IMR-90 (cell line): ENCODE results near the gene TRAPPC4. TPM values are rescaled to one million over a fixed set of nuclear protein-coding genes. Genes with fewer than 3 reads are reported as not detected.

Source experiments
- ATAC-seq: fragments of 200-7000 bp; cut with Tn5 transposase; 2 replicates; pipeline ENCODE4 v1.9.1; 2020; ENCODE audit warnings: low read depth, mild to moderate bottlenecking, moderate library complexity
- BruUV-seq: library from RNA; stranded (reverse); fragments of 400-500 nt; replicated peaks from 2 replicates; lab custom pipeline; 2021; lab: Mats Ljungman, UMichigan
- CTCF ChIA-PET: fragments of 300-600 bp; formaldehyde crosslinking; extraction: SDS; loops from one replicate; lab custom pipeline; 2021; ENCODE audit warnings: antibody characterized with exemption; lab: Yijun Ruan, JAX
- POLR2A ChIA-PET: fragments of 300-600 bp; sonication (Branson Sonifier 250); formaldehyde crosslinking; loops from one replicate; lab custom pipeline; 2022; ENCODE audit warnings: antibody characterized with exemption; ENCODE audit not compliant: unreplicated experiment; lab: Charles Lee
- DNase-seq: peaks from one replicate; pipeline ENCODE4 v3.0.0; 2013
- H2AFZ ChIP-seq: replicated peaks from 2 replicates; pipeline ENCODE3; 2013; ENCODE audit warnings: low read length, mild to moderate bottlenecking; ENCODE audit not compliant: poor library complexity
- H2AK5ac ChIP-seq: 2 replicates; pipeline ENCODE4 v1.6.1; 2013; ENCODE audit warnings: low read depth, low read length, inconsistent platforms
- H2AK9ac ChIP-seq: replicated peaks from 2 replicates; pipeline ENCODE3; 2013; ENCODE audit warnings: mild to moderate bottlenecking, low read depth, low read length, moderate library complexity; ENCODE audit not compliant: poor library complexity
- H2BK120ac ChIP-seq: 2 replicates; pipeline ENCODE4 v1.6.1; 2013; ENCODE audit warnings: low read depth, low read length, inconsistent platforms
- H2BK15ac ChIP-seq: 3 replicates; pipeline ENCODE4 v1.6.1; 2013; ENCODE audit warnings: low read depth, low read length, inconsistent platforms
- H2BK20ac ChIP-seq: 2 replicates; pipeline ENCODE4 v1.6.1; 2013; ENCODE audit warnings: low read depth, mild to moderate bottlenecking, inconsistent platforms, low read length, moderate library complexity
- H2BK5ac ChIP-seq: 2 replicates; pipeline ENCODE4 v1.6.1; 2013; ENCODE audit warnings: mild to moderate bottlenecking, low read depth, low read length, inconsistent platforms; ENCODE audit not compliant: poor library complexity, severe bottlenecking
- H3K14ac ChIP-seq: replicated peaks from 2 replicates; pipeline ENCODE4 v1.6.1; 2013; ENCODE audit warnings: low read depth, low read length, inconsistent platforms
- H3K18ac ChIP-seq: 2 replicates; pipeline ENCODE4 v1.6.1; 2013; ENCODE audit warnings: low read depth, low read length, control low read depth
- H3K23ac ChIP-seq: 2 replicates; pipeline ENCODE4 v1.6.1; 2013; ENCODE audit warnings: low read depth, low read length, inconsistent platforms
- H3K27ac ChIP-seq: 2 replicates; pipeline ENCODE4 v1.5.1; 2013; ENCODE audit warnings: mild to moderate bottlenecking, control low read depth, low read length; ENCODE audit not compliant: insufficient read depth
- H3K27me3 ChIP-seq: 2 replicates; pipeline ENCODE4 v1.6.1; 2013; ENCODE audit warnings: low read length; ENCODE audit not compliant: control insufficient read depth, insufficient read depth
- H3K36me3 ChIP-seq: 2 replicates; pipeline ENCODE4 v1.6.1; 2013; ENCODE audit warnings: low read length, mixed read lengths; ENCODE audit not compliant: control insufficient read depth, insufficient read depth
- H3K4ac ChIP-seq: 2 replicates; pipeline ENCODE4 v1.6.1; 2013; ENCODE audit warnings: low read depth, low read length, inconsistent platforms
- H3K4me1 ChIP-seq: 2 replicates; pipeline ENCODE4 v1.6.1; 2013; ENCODE audit warnings: low read length, mixed read lengths; ENCODE audit not compliant: control insufficient read depth, insufficient read depth
- H3K4me2 ChIP-seq: 2 replicates; pipeline ENCODE4 v1.6.1; 2013; ENCODE audit warnings: low read depth, mild to moderate bottlenecking, control low read depth, low read length, moderate library complexity
- H3K4me3 ChIP-seq: 2 replicates; pipeline ENCODE4 v1.5.1; 2013; ENCODE audit warnings: low read depth, mild to moderate bottlenecking, control low read depth, low read length, moderate library complexity; ENCODE audit not compliant: insufficient read depth
- H3K56ac ChIP-seq: 2 replicates; pipeline ENCODE4 v1.6.1; 2013; ENCODE audit warnings: low read length, inconsistent platforms; ENCODE audit not compliant: insufficient read depth; ENCODE audit errors: extremely low read depth
- H3K79me1 ChIP-seq, 2 experiments: 2 replicates each; pipeline ENCODE4 v1.6.1; 2013; ENCODE audit warnings: low read length in 2 of 2, inconsistent platforms in 1 of 2, low read depth in 1 of 2
- H3K9ac ChIP-seq: 2 replicates; pipeline ENCODE4 v1.6.1; 2013; ENCODE audit warnings: low read depth, low read length, control low read depth
- H3K9me1 ChIP-seq: 2 replicates; pipeline ENCODE4 v1.6.1; 2013; ENCODE audit warnings: low read length, inconsistent platforms; ENCODE audit not compliant: insufficient read depth
- H3K9me3 ChIP-seq: 2 replicates; pipeline ENCODE4 v1.6.1; 2013; ENCODE audit warnings: low read length; ENCODE audit not compliant: control insufficient read depth, insufficient read depth
- H4K20me1 ChIP-seq: 2 replicates; pipeline ENCODE4 v1.6.1; 2013; ENCODE audit warnings: low read length, inconsistent platforms; ENCODE audit not compliant: insufficient read depth
- H4K5ac ChIP-seq: 2 replicates; pipeline ENCODE4 v1.6.1; 2013; ENCODE audit warnings: mild to moderate bottlenecking, low read depth, low read length, control low read depth
- H4K8ac ChIP-seq, 2 experiments: 2 replicates each; pipeline ENCODE4 v1.6.1; 2013; ENCODE audit warnings: low read depth in 2 of 2, low read length in 2 of 2, control low read depth in 1 of 2, inconsistent platforms in 1 of 2
- H4K91ac ChIP-seq: 2 replicates; pipeline ENCODE4 v1.6.1; 2013; ENCODE audit warnings: low read depth, low read length, inconsistent platforms; ENCODE audit not compliant: insufficient read depth
- CEBPB ChIP-seq: IDR thresholded peaks from 2 replicates; pipeline ENCODE4 v1.6.1; 2012; ENCODE audit warnings: low read depth, low read length, improper control_type of control experiment
- CHD1 ChIP-seq: IDR thresholded peaks from 2 replicates; pipeline ENCODE4 v1.6.1; 2012; ENCODE audit warnings: low read depth, low read length, improper control_type of control experiment
- MAFK ChIP-seq: IDR thresholded peaks from 2 replicates; pipeline ENCODE4 v1.6.1; 2012; ENCODE audit warnings: low read depth, low read length, improper control_type of control experiment
- POLR2A ChIP-seq: IDR thresholded peaks from 2 replicates; pipeline ENCODE4 v1.6.1; 2012; ENCODE audit warnings: mild to moderate bottlenecking, low read depth, low read length
- RAD21 ChIP-seq: IDR thresholded peaks from 2 replicates; pipeline ENCODE4 v1.6.1; 2012; ENCODE audit warnings: low read length, improper control_type of control experiment
- SMC3 ChIP-seq: fragments of 150-350 bp; IDR thresholded peaks from 2 replicates; pipeline ENCODE4 v1.6.1; 2016; ENCODE audit warnings: low read depth, mild to moderate bottlenecking, antibody characterized with exemption, low read length, moderate library complexity
- WGBS, 2 experiments: methylation state at CpG; one replicate each; pipeline versions ENCODE4 v1.1.5 to v1.1.7; 2013; ENCODE audit warnings: missing lambda C conversion rate in 2 of 2; ENCODE audit not compliant: insufficient read length in 1 of 2; ENCODE audit errors: extremely low coverage in 2 of 2; 5-methylcytosine and 5-hydroxymethylcytosine counted together
- dilution Hi-C: fragments of 300-500 bp; cut with HindIII; formaldehyde crosslinking; loops from one replicate; pipeline ENCODE4 v1.14.3; 2018; ENCODE audit warnings: low sequenced_read_pairs; ENCODE audit not compliant: unreplicated experiment
- in situ Hi-C: fragments of 300-500 bp; cut with MboI; formaldehyde crosslinking; loops from 3 replicates; pipeline ENCODE4 v1.14.3; 2019; ENCODE audit warnings: low sequenced_read_pairs, inconsistent platforms, mixed read lengths
- intact Hi-C: fragments of 100-400 bp; cut with micrococcal nuclease; formaldehyde crosslinking; loops from 2 replicates; pipeline ENCODE4 v1.10.0; 2022
- polyA plus RNA-seq, 3 experiments: library from polyadenylated mRNA; depleted of rRNA; stranded (reverse); fragments of >200 nt; gene quantifications; 2 replicates each; pipeline ENCODE4 v1.2.3, GENCODE V29; 2012; ENCODE audit warnings: low replicate concordance in 1 of 3
- total RNA-seq: library from RNA; depleted of rRNA; stranded (reverse); fragments of >200 nt; gene quantifications from 2 replicates; pipeline ENCODE4 v1.2.3, GENCODE V29; 2012
- TF ChIP-seq, protein P1 (sequence below): fragments of 150-350 bp; IDR thresholded peaks from 2 replicates; pipeline ENCODE4 v1.6.1; 2017; ENCODE audit warnings: mild to moderate bottlenecking, antibody characterized with exemption, low read length, low read depth
- TF ChIP-seq, protein P2 (sequence below): conservative IDR thresholded peaks from 2 replicates; pipeline ENCODE4 v1.5.1; 2012; ENCODE audit warnings: mild to moderate bottlenecking, low read depth, low read length, improper control_type of control experiment

Gene TRAPPC4
- total and polyA plus RNA-seq, 2 of the 4 experiments (the other 2 are of a cell fraction), result 102 to 162 TPM

DNA sequence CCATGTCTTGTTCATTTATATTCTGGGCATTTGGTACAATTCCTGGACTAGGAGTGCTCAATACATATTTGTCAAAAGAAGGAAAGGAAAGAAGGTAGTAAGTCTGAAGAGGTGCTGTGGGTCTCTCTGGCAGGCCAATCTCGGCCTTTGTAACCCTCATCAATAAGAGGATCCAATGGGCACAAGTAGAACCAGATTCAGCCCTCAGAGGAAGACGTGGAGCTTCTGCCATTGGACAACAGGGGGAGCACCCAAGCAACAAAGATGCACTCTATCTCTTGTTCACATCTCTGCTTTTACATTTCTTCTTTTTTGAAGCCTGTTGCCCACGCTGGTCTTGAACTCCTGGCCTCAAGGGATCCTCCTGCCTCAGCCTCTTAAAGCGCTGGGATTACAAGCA is 46.8 kb downstream of the TRAPPC4 start:
- Histone ChIP-seq H3K36me3 (peaks cover 5% of the 10 kb centered on the region), H3K4me3 (no peak overlapping the region), H3K9me1 (peaks cover 6% of the 10 kb centered on the region; the same call in 1 of the 2 replicates), H2AK5ac (peak overlapping the region; percentile 2; the same call in 1 of the 2 replicates), H2BK20ac (no peak overlapping the region), H3K79me1 (peaks cover 23 to 50% of the 10 kb centered on the region in 2 experiments), H2AK9ac (no peak overlapping the region), H3K27me3 (no peaks in the 10 kb centered on the region), H4K8ac (no peak overlapping the region), H3K18ac (no peak overlapping the region), H2BK120ac (no peak overlapping the region), H3K4ac (no peak overlapping the region), H3K14ac (no peak overlapping the region), H2AFZ (no peak overlapping the region), H2BK5ac (no peak overlapping the region), H2BK15ac (no peak overlapping the region), H4K91ac (no peak overlapping the region), H3K23ac (no peak overlapping the region), H3K4me2 (no peak overlapping the region), H3K27ac (no peak overlapping the region), H3K9ac (no peak overlapping the region), H3K4me1 (peaks cover 9% of the 10 kb centered on the region), H3K56ac (no peak overlapping the region), H3K9me3 (no peaks in the 10 kb centered on the region), H4K5ac (no peak overlapping the region), H4K20me1 (no peaks in the 10 kb centered on the region; the same call in 1 of the 2 replicates)
- dilution Hi-C loops (no loop called here), intact Hi-C loops (no loop called here), in situ Hi-C loops (no loop called here)
- no TSS peak for BruUV-seq
- WGBS, 2 experiments, result 56% methylated on average over 3 of the region's 4 CpGs; no CpG with 5 or more reads in 1 of the 2 experiments
- DNase-seq (peak; percentile 40), ATAC-seq (no peak)
- TF ChIP-seq MAFK (no peak), RAD21 (peak; percentile 34), SMC3 (peak; percentile 31; the same call in 1 of the 2 replicates), CEBPB (no peak), CHD1 (no peak), POLR2A (no peak)
- TF ChIP-seq, protein P1, sequence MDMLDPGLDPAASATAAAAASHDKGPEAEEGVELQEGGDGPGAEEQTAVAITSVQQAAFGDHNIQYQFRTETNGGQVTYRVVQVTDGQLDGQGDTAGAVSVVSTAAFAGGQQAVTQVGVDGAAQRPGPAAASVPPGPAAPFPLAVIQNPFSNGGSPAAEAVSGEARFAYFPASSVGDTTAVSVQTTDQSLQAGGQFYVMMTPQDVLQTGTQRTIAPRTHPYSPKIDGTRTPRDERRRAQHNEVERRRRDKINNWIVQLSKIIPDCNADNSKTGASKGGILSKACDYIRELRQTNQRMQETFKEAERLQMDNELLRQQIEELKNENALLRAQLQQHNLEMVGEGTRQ, result no peak
- TF ChIP-seq, protein P2, sequence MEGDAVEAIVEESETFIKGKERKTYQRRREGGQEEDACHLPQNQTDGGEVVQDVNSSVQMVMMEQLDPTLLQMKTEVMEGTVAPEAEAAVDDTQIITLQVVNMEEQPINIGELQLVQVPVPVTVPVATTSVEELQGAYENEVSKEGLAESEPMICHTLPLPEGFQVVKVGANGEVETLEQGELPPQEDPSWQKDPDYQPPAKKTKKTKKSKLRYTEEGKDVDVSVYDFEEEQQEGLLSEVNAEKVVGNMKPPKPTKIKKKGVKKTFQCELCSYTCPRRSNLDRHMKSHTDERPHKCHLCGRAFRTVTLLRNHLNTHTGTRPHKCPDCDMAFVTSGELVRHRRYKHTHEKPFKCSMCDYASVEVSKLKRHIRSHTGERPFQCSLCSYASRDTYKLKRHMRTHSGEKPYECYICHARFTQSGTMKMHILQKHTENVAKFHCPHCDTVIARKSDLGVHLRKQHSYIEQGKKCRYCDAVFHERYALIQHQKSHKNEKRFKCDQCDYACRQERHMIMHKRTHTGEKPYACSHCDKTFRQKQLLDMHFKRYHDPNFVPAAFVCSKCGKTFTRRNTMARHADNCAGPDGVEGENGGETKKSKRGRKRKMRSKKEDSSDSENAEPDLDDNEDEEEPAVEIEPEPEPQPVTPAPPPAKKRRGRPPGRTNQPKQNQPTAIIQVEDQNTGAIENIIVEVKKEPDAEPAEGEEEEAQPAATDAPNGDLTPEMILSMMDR, result peak; percentile 47
- ChIA-PET CTCF (interaction anchor here (1.0 kb wide), 1 partner anchor 18 kb away, joined by 5 read pairs; no protein-coding TSS in a partner anchor), POLR2A (no interaction called here)
